Bronchial epithelial cell (primary cell): Measurements from ENCODE around the gene PLAGL2. TPM values are rescaled to one million over a fixed set of nuclear protein-coding genes. Genes with fewer than 3 reads are reported as not detected.

Experiments used
- DNase-seq: peaks from one replicate; pipeline ENCODE4 v3.0.0-alpha.2; 2010; ENCODE audit warnings: low read depth
- FAIRE-seq: peaks from 2 replicates; lab custom pipeline; 2011; peaks lifted over from hg19 to GRCh38; lab: Jason Lieb, UNC
- H3K27me3 ChIP-seq: 2 replicates; pipeline ENCODE4 v1.5.1; 2011; ENCODE audit warnings: low read length; ENCODE audit not compliant: control insufficient read depth, insufficient read depth
- H3K36me3 ChIP-seq: 2 replicates; pipeline ENCODE4 v1.5.1; 2011; ENCODE audit warnings: low read length; ENCODE audit not compliant: control insufficient read depth, insufficient read depth
- H3K4me3 ChIP-seq: 2 replicates; pipeline ENCODE4 v1.5.1; 2011; ENCODE audit warnings: mild to moderate bottlenecking, low read depth, low read length, control low read depth
- CTCF ChIP-seq: IDR thresholded peaks from 2 replicates; pipeline ENCODE4 v1.5.1; 2011; ENCODE audit warnings: mild to moderate bottlenecking, moderate library complexity, low read length, control low read depth, inconsistent platforms; ENCODE audit not compliant: insufficient read depth, severe bottlenecking
- total RNA-seq: library from RNA; depleted of rRNA; stranded (reverse); fragments of >200 nt; gene quantifications from 2 replicates; pipeline ENCODE4 v1.2.1, GENCODE V29; 2014

PLAGL2 gene
- total RNA-seq, 1 donor from 2014 or later = 2.6 TPM

DNA sequence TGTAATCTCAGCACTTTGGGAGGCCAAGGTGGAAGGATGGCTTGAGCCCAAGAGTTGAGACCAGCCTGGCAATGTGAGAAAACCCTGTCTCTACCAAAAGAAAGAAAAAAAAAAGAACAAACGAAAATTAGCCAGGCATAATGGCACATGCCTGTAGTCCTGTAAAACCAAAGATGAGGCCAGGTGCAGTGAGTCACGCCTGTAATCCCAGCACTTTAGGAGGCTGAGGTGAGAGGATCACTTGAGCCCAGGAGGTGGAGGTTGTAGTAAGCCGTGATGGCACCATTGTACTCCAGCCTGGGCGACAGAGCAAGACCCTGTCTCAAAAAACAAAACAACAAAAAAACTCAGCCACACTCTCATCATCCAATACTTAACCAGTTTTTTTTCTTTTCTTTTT lies 37.4 kb upstream of the PLAGL2 start:
- no peak overlapping the region for H3K4me3 ChIP-seq
- DNase-seq (no peak), FAIRE-seq (no peak)
- H3K36me3 ChIP-seq = no peaks in the 10 kb centered on the region
- no peaks in the 10 kb centered on the region for H3K27me3 ChIP-seq
- TF ChIP-seq CTCF = no peak

- Histone ChIP-seq H3K27me3 (no peaks in the 10 kb centered on the region), H3K36me3 (no peaks in the 10 kb centered on the region), H3K4me3 (no peak overlapping the region)
- DNase-seq (no peak), FAIRE-seq (no peak)
- no peak for TF ChIP-seq CTCF
Observed at GRCh38 chr20:32244150-32244823, 36.7 kb upstream of the PLAGL2 start.

GRCh38 chr20:32241807-32242206 lies 34.3 kb upstream of the PLAGL2 start:
- Histone ChIP-seq H3K36me3 (no peaks in the 10 kb centered on the region), H3K4me3 (no peak overlapping the region), H3K27me3 (no peaks in the 10 kb centered on the region)
- FAIRE-seq (no peak), DNase-seq (no peak)
- TF ChIP-seq CTCF = no peak

DNA sequence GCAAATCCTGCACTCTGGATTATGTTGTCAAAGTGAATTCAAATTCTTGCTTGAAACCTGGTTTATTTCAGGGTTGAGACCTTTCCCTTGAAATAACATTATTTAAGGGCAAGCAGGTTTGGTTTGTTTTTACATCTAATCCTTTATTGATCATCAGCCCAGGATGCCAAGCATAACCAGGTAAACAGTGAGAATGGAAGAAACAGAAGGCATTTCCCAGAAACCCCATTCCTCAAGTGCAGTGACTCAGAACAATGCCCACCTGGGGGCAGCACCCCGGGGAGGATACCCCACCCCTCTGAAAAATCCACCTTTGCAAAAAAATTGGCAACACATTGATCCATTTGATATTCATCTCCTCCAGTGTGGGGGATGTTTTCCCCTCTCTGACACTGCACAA lies 32.7 kb upstream of the PLAGL2 start:
- FAIRE-seq = no peak
- Histone ChIP-seq H3K36me3 (no peaks in the 10 kb centered on the region), H3K4me3 (no peak overlapping the region), H3K27me3 (no peaks in the 10 kb centered on the region)
- no peak for DNase-seq
- TF ChIP-seq CTCF = no peak

DNA sequence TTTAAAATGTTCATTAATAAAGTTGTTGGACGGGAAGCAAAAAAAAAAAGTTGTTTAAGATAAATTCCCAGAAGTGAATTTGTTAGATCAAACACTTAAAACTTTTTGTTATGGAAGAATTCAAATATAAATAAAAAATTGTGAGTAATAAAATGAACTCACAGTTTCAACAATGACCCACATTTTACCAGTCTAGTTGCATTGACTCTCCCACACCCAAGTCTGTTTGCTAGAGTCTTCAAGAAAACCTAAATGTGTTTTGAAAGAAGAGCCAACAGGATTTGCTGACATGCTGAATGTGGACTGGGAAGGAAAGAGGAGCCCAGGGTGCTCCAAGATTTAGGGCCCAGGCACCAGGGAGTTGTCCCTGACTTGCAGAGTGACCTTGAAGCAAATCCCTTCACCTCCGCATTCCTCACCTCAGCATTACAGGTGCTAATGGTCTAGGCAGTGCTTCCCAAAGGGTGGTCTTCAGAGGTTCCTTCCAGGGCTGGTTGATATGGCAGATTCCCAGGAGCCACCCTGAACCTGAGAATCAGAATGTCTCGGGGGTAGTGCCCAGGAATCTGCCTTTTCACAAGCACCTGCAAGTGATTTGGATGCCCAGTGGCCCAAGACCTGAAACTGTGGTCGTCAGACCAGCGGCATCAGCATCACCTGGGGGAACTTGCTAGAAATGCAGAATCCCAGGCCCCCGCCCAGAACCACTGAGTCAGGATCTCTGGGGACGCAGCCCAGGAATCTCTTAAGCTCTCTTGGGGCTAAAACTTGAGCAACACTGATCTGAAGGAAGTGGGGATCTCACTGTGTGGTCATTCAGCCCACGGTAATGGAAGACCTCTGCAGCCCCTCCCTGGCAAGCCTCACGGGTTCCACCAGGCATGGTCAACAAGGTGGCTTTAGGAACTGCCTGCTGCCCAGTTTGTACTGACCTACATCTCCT lies 31.2 kb upstream of the PLAGL2 start:
- TF ChIP-seq CTCF = no peak
- no peak overlapping the region for H3K4me3 ChIP-seq
- peaks cover 5% of the 10 kb centered on the region for H3K36me3 ChIP-seq
- no peaks in the 10 kb centered on the region for H3K27me3 ChIP-seq
- DNase-seq (no peak), FAIRE-seq (no peak)
